PC-3 (cell line): ENCODE data around the gene URM1. TPM values are rescaled to one million over a fixed set of nuclear protein-coding genes. Genes with fewer than 3 reads are reported as not detected.

Experiments
- ATAC-seq: fragments of 200-7000 bp; cut with Tn5 transposase; 2 replicates; pipeline ENCODE4 v1.9.1; 2020; ENCODE audit warnings: mild to moderate bottlenecking, moderate library complexity
- Bru-seq: library from RNA; stranded (reverse); fragments of 400-500 nt; gene quantifications from one replicate; lab custom pipeline; 2021; lab: Mats Ljungman, UMichigan
- BruChase-seq, 2 experiments: library from RNA; stranded (reverse); fragments of 400-500 nt; gene quantifications; one replicate each; lab custom pipeline; 2021; lab: Mats Ljungman, UMichigan
- BruUV-seq: library from RNA; stranded (reverse); fragments of 400-500 nt; replicated peaks from 2 replicates; lab custom pipeline; 2021; lab: Mats Ljungman, UMichigan
- CTCF ChIA-PET: fragments of 300-600 bp; sonication (Branson Sonifier 250); formaldehyde crosslinking; loops from one replicate; lab custom pipeline; 2022; ENCODE audit warnings: antibody characterized with exemption; lab: Charles Lee
- POLR2A ChIA-PET: fragments of 300-600 bp; sonication (Branson Sonifier 250); formaldehyde crosslinking; loops from one replicate; lab custom pipeline; 2022; ENCODE audit warnings: antibody characterized with exemption; ENCODE audit not compliant: unreplicated experiment; lab: Charles Lee
- DNase-seq: peaks from one replicate; pipeline ENCODE4 v3.0.0-alpha.2; 2015
- H2AFZ ChIP-seq: fragments of 300-600 bp; sonication (generic); 2 replicates; pipeline ENCODE4 v1.6.0; 2016; ENCODE audit warnings: antibody characterized with exemption, low read length
- H3F3A ChIP-seq: fragments of 300-600 bp; sonication (generic); one replicate; pipeline ENCODE4 v1.6.0; 2017; ENCODE audit warnings: antibody characterized with exemption, low read length, control low read depth, mild to moderate bottlenecking; ENCODE audit not compliant: unreplicated experiment
- H3K27ac ChIP-seq: fragments of 300-600 bp; sonication (generic); 2 replicates; pipeline ENCODE4 v1.5.1; 2016; ENCODE audit warnings: mild to moderate bottlenecking, low read length
- H3K27me3 ChIP-seq: fragments of 300-600 bp; sonication (generic); 2 replicates; pipeline ENCODE4 v1.6.1; 2016; ENCODE audit warnings: low read length, mixed read lengths
- H3K36me3 ChIP-seq: fragments of 300-600 bp; sonication (generic); 2 replicates; pipeline ENCODE4 v1.6.1; 2016; ENCODE audit warnings: low read depth, mixed run types, low read length, mixed read lengths
- H3K4me1 ChIP-seq: fragments of 300-600 bp; sonication (generic); 2 replicates; pipeline ENCODE4 v1.5.1; 2016; ENCODE audit warnings: low read length; ENCODE audit not compliant: insufficient read depth
- H3K4me2 ChIP-seq: fragments of 300-600 bp; sonication (generic); 2 replicates; pipeline ENCODE4 v1.6.0; 2016; ENCODE audit warnings: low read length
- H3K4me3 ChIP-seq: fragments of 300-600 bp; sonication (generic); 2 replicates; pipeline ENCODE4 v1.5.1; 2016; ENCODE audit warnings: mild to moderate bottlenecking, low read length, mixed read lengths
- H3K79me2 ChIP-seq: fragments of 300-600 bp; sonication (generic); 2 replicates; pipeline ENCODE4 v1.6.1; 2017; ENCODE audit warnings: low read length, mixed read lengths
- H3K9ac ChIP-seq: fragments of 300-600 bp; sonication (generic); 2 replicates; pipeline ENCODE4 v1.6.0; 2016; ENCODE audit warnings: mild to moderate bottlenecking, low read length
- H3K9me2 ChIP-seq: fragments of 300-600 bp; sonication (generic); replicated peaks from 2 replicates; pipeline ENCODE4 v1.6.1; 2016; ENCODE audit warnings: mixed run types, low read length, mixed read lengths
- H3K9me3 ChIP-seq: fragments of 300-600 bp; sonication (generic); 2 replicates; pipeline ENCODE4 v1.6.1; 2016; ENCODE audit warnings: low read length, mixed read lengths
- H4K20me1 ChIP-seq: fragments of 300-600 bp; sonication (generic); 2 replicates; pipeline ENCODE4 v1.6.1; 2016; ENCODE audit warnings: low read length, mixed read lengths
- CTCF ChIP-seq: fragments of 300-600 bp; sonication (generic); conservative IDR thresholded peaks from 2 replicates; pipeline ENCODE4 v1.5.1; 2017; ENCODE audit warnings: antibody characterized with exemption, low read depth, mild to moderate bottlenecking, low read length
- EZH2 ChIP-seq: fragments of 300-600 bp; sonication (generic); IDR thresholded peaks from one replicate; pipeline ENCODE4 v1.6.1; 2017; ENCODE audit warnings: antibody characterized with exemption, mild to moderate bottlenecking, low read length; ENCODE audit not compliant: unreplicated experiment
- EZH2phosphoT487 ChIP-seq: fragments of 300-600 bp; sonication (generic); IDR thresholded peaks from 2 replicates; pipeline ENCODE4 v1.6.1; 2018; ENCODE audit warnings: mild to moderate bottlenecking, antibody characterized with exemption, low read length, borderline replicate concordance
- intact Hi-C: fragments of 100-400 bp; cut with micrococcal nuclease; formaldehyde crosslinking; loops from 2 replicates; pipeline ENCODE4 v1.9.0; 2023
- long read RNA-seq: library from polyadenylated mRNA; unstranded; transcript quantifications from one replicate; pipeline ENCODE4 v2.0.0, GENCODE V29; 2021; ENCODE audit not compliant: unreplicated experiment
- total RNA-seq: library from RNA; depleted of rRNA; stranded (reverse); fragments of >200 nt; gene quantifications from 2 replicates; pipeline ENCODE4 v1.2.3, GENCODE V29; 2014; rRNA removed

The URM1 gene
- 29.1 and 35.7 TPM in 2 replicates for total RNA-seq
- percentile 66 among the genes with signal in this experiment for Bru-seq, nascent RNA
- percentile 65 among the genes with signal in this experiment for BruChase-seq, experiment 1, labeled RNA remaining after a 6-hour chase
- BruChase-seq, experiment 2, labeled RNA remaining after a 2-hour chase = percentile 62 among the genes with signal in this experiment
- long read RNA-seq, transcript URM1-203 (5 exons, 2,650 nt) = major isoform, 10 of 28 reads
- long read RNA-seq, partial matches to known transcripts = 2 of 28 reads
- long read RNA-seq, other reads (novel, unspliced or antisense) = 15 of 28 reads

- H3K4me2 ChIP-seq = peak within 1 kb of the TSS; percentile 90
- TF ChIP-seq CTCF (peak; percentile 23; the same call in 1 of the 2 replicates), EZH2 (no peak), EZH2phosphoT487 (no peak)
- no peaks in the 10 kb centered on the region for H3F3A ChIP-seq
- peaks cover 12% of the 10 kb centered on the region; the same call in 1 of the 2 replicates for H3K4me1 ChIP-seq
- TSS peak; percentile 98 for BruUV-seq
- CTCF ChIA-PET = interaction anchor here (0.6 to 1.2 kb wide), 4 partner anchors 9 to 319 kb away, joined by 4 to 6 read pairs (median 6); no protein-coding TSS in a partner anchor
- intact Hi-C loops = no loop called here
- DNase-seq (peak; percentile 95), ATAC-seq (peak; percentile 92)
- H3K9me2 ChIP-seq = no peaks in the 10 kb centered on the region
- H3K27me3 ChIP-seq = no peaks in the 10 kb centered on the region
- H4K20me1 ChIP-seq = no peaks in the 10 kb centered on the region
- no peaks in the 10 kb centered on the region for H3K9me3 ChIP-seq
- H3K79me2 ChIP-seq = peaks cover 41% of the 10 kb centered on the region
- H2AFZ ChIP-seq = peak within 1 kb of the TSS; percentile 93
- H3K27ac ChIP-seq = peak within 1 kb of the TSS; percentile 77
- POLR2A ChIA-PET = interaction anchor here (0.6 to 0.7 kb wide), 4 partner anchors 13 to 209 kb away, joined by 3 to 14 read pairs (median 8); no protein-coding TSS in a partner anchor
- no peaks in the 10 kb centered on the region for H3K36me3 ChIP-seq
- peak within 1 kb of the TSS; percentile 97 for H3K4me3 ChIP-seq
- H3K9ac ChIP-seq = peak within 1 kb of the TSS; percentile 96
Measured at GRCh38 chr9:128370752-128371629, at the start of gene URM1. TSS of gene URM1 (plus strand) at chr9:128371374. CDS start at chr9:128371381, 7 bp downstream.

GRCh38 chr9:128321879-128322403 lies 49.2 kb upstream of the URM1 start:
- H3K79me2 ChIP-seq = peaks cover 41% of the 10 kb centered on the region
- intact Hi-C loops = loop anchor here (2.0 kb wide), 2 partner anchors 19 to 27 kb away; partner anchors contain the start of gene SLC27A4
- H3F3A ChIP-seq = no peaks in the 10 kb centered on the region
- H4K20me1 ChIP-seq = no peaks in the 10 kb centered on the region
- TSS peak; percentile 80 for BruUV-seq
- peak overlapping the region; percentile 85 for H3K4me2 ChIP-seq
- peak overlapping the region; percentile 90 for H2AFZ ChIP-seq
- H3K4me3 ChIP-seq = peak overlapping the region; percentile 85
- CTCF ChIA-PET = interaction anchor here (0.6 kb wide), 1 partner anchor 17 kb away, joined by 3 read pairs; no protein-coding TSS in a partner anchor
- DNase-seq = no peak
- H3K36me3 ChIP-seq = peaks cover 4% of the 10 kb centered on the region; the same call in 1 of the 2 replicates
- peak overlapping the region; percentile 95 for H3K9ac ChIP-seq
- POLR2A ChIA-PET = interaction anchor here (0.6 kb wide), 1 partner anchor 57 kb away, joined by 4 read pairs; no protein-coding TSS in a partner anchor
- no peaks in the 10 kb centered on the region for H3K27me3 ChIP-seq
- peaks cover 6% of the 10 kb centered on the region; the same call in 1 of the 2 replicates for H3K4me1 ChIP-seq
- H3K27ac ChIP-seq = peak overlapping the region; percentile 86; the same call in 1 of the 2 replicates
- H3K9me3 ChIP-seq = no peaks in the 10 kb centered on the region
- ATAC-seq = peak; percentile 28
- TF ChIP-seq CTCF (no peak), EZH2phosphoT487 (no peak), EZH2 (no peak)
- no peaks in the 10 kb centered on the region for H3K9me2 ChIP-seq
